ENCODE data around the gene OR8A1. TPM values are rescaled to one million over a fixed set of nuclear protein-coding genes. Genes with fewer than 3 reads are reported as not detected.

Gene OR8A1
- not detected in 2 replicates for total RNA-seq (2021)
- long read RNA-seq = 0 reads

GRCh38 chr11:124569697-124570096 lies at the start of gene OR8A1:
OR8A1 (plus strand) TSS chr11:124569997; CDS start chr11:124570120, 123 bp downstream.
- H3K14ac ChIP-seq (ENCODE audit: insufficient read depth, low read length) = no peak within 1 kb of the TSS
- Mint-ChIP-seq H3K4me3 (no peak within 1 kb of the TSS), H3K27me3 (ENCODE audit: low read depth) (no peaks in the 10 kb centered on the region), H3K36me3 (ENCODE audit: insufficient read depth in 1 of 3, low read depth in 3 of 3) (no peaks in the 10 kb centered on the region; a peak in 1 of 7 replicates), H3K27ac (no peak within 1 kb of the TSS), H3K4me1 (peaks cover 6 to 9% of the 10 kb centered on the region in 2 experiments), H3K9me3 (no peaks in the 10 kb centered on the region; a peak in 1 of 5 replicates)
- WGBS (ENCODE audit: extremely low coverage, insufficient read length, low lambda C conversion rate) = no CpG with 5 or more reads among the region's 4 CpGs
- no peak within 1 kb of the TSS for H3K27ac ChIP-seq (ENCODE audit: insufficient read length, low read depth, low read length)
- peaks cover 4% of the 10 kb centered on the region; the same call in 1 of the 2 replicates for H3K4me1 ChIP-seq (ENCODE audit: insufficient read depth, low read length)
- H3T11ph ChIP-seq (ENCODE audit: low read length) = no peak within 1 kb of the TSS
- H3K56ac ChIP-seq (ENCODE audit: insufficient read length, low read depth, low read length) = no peak within 1 kb of the TSS
- H2BK15ac ChIP-seq (ENCODE audit: low read depth, low read length) = no peak within 1 kb of the TSS
- no peaks in the 10 kb centered on the region for H3K23me2 ChIP-seq (ENCODE audit: insufficient read length, low read depth, low read length, poor library complexity, severe bottlenecking)
- H3K27me3 ChIP-seq (ENCODE audit: insufficient read depth, low read length) = no peaks in the 10 kb centered on the region
- no peaks in the 10 kb centered on the region for H3K79me2 ChIP-seq (ENCODE audit: insufficient read depth, low read length)
- no peak within 1 kb of the TSS for H3K4ac ChIP-seq (ENCODE audit: low read depth, low read length)
- no peak within 1 kb of the TSS for H3K23ac ChIP-seq (ENCODE audit: insufficient read length, low read depth, low read length)
- no peaks in the 10 kb centered on the region for H3K9me3 ChIP-seq (ENCODE audit: control insufficient read depth, low read depth, low read length)
- no peak for DNase-seq
- H4K91ac ChIP-seq (ENCODE audit: insufficient read length, low read depth, low read length) = no peak within 1 kb of the TSS
- H2AFZ ChIP-seq (ENCODE audit: low read length) = no peak within 1 kb of the TSS
- no peak within 1 kb of the TSS for H4K5ac ChIP-seq (ENCODE audit: insufficient read length, low read depth, low read length)
- H2BK12ac ChIP-seq (ENCODE audit: insufficient read length, low read depth, low read length) = no peak within 1 kb of the TSS
- no peak within 1 kb of the TSS for H3K4me2 ChIP-seq (ENCODE audit: insufficient read depth, insufficient read length, low read length)
- H3K79me1 ChIP-seq (ENCODE audit: insufficient read depth, low read depth, low read length, poor library complexity, severe bottlenecking) = no peaks in the 10 kb centered on the region
- no peak within 1 kb of the TSS for H3K18ac ChIP-seq (ENCODE audit: insufficient read length, low read depth, low read length)
- no peak for TF ChIP-seq CTCF (conservative IDR thresholded peaks at IDR 0.05)
- H4K8ac ChIP-seq (replicated peaks; ENCODE audit: insufficient read length, low read depth, low read length) = no peak within 1 kb of the TSS
- H4K20me1 ChIP-seq (ENCODE audit: control insufficient read depth, insufficient read depth, insufficient read length) = no peaks in the 10 kb centered on the region
- no peak within 1 kb of the TSS for H2BK20ac ChIP-seq (ENCODE audit: low read depth, low read length, poor library complexity, severe bottlenecking)
- no peak within 1 kb of the TSS for H3K9ac ChIP-seq (ENCODE audit: extremely low read depth, insufficient read length, low read length)
- H2BK120ac ChIP-seq (ENCODE audit: low read depth, low read length, poor library complexity, severe bottlenecking) = no peak within 1 kb of the TSS
- no peak within 1 kb of the TSS for H2AK5ac ChIP-seq (ENCODE audit: insufficient read length, low read length)
- H2BK5ac ChIP-seq (ENCODE audit: insufficient read length, low read length) = no peak within 1 kb of the TSS

Measured in H9 (cell line).